SH-SY5Y (cell line): ENCODE measurements around the gene EEA1.

Experiments
- GATA2 ChIP-seq: IDR thresholded peaks from 2 replicates; pipeline ENCODE4 v1.6.1; 2011; ENCODE audit warnings: mild to moderate bottlenecking, low read depth, low read length
- GATA3 ChIP-seq: IDR thresholded peaks from 2 replicates; pipeline ENCODE4 v1.6.1; 2011; ENCODE audit warnings: low read depth, mild to moderate bottlenecking, low read length, moderate library complexity

- TF ChIP-seq GATA2 (no peak), GATA3 (no peak)
These were observed 14.6 kb upstream of the EEA1 start for GRCh38 chr12:92943482-92944250.
